IPS-15b (cell line): ENCODE data around the gene TCAP.
"Not testable (repeated sequence)": the region's sequence is repeated elsewhere in the genome, so short reads cannot be mapped to it uniquely, and the experiment has no call there.

Source experiments
- H3K27me3 ChIP-seq: one replicate; pipeline ENCODE4 v1.6.1; 2013; ENCODE audit warnings: low read length; ENCODE audit not compliant: control insufficient read depth, insufficient read depth
- H3K36me3 ChIP-seq: one replicate; pipeline ENCODE4 v1.6.1; 2013; ENCODE audit warnings: low read length; ENCODE audit not compliant: control insufficient read depth, insufficient read depth
- H3K4me1 ChIP-seq: one replicate; pipeline ENCODE4 v1.6.1; 2013; ENCODE audit warnings: mild to moderate bottlenecking, low read length; ENCODE audit not compliant: control insufficient read depth, insufficient read depth
- H3K4me3 ChIP-seq: one replicate; pipeline ENCODE4 v1.5.1; 2013; ENCODE audit warnings: low read depth, low read length
- H3K9ac ChIP-seq: one replicate; pipeline ENCODE4 v1.6.1; 2013; ENCODE audit warnings: low read depth, mild to moderate bottlenecking, low read length
- H3K9me3 ChIP-seq: one replicate; pipeline ENCODE4 v1.6.1; 2013; ENCODE audit warnings: mild to moderate bottlenecking, low read length; ENCODE audit not compliant: control insufficient read depth, insufficient read depth

TCAP gene

DNA sequence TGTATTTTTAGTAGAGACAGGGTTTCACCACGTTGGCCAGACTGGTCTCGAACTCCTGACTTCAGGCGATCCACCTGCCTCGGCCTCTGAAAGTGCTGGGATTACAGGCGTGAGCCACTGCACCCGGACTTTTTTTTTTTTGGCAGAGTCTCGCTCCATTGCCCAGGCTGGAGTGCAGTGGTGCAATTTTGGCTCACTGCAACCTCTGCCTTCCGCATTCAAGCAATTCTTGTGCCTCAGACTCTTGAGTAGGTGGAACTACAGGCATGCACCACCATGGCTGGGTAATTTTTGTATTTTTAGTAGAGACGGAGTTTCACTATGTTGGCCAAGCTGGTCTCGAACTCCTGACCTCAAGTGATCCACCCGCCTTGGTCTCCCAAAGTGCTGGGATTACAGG, 45.9 kb downstream of the TCAP start:
- H3K9ac ChIP-seq, H3K9me3 ChIP-seq, H3K27me3 ChIP-seq, H3K4me3 ChIP-seq, H3K4me1 ChIP-seq: not testable (repeated sequence)
- H3K36me3 ChIP-seq, result peaks cover 80% of the 10 kb centered on the region

DNA sequence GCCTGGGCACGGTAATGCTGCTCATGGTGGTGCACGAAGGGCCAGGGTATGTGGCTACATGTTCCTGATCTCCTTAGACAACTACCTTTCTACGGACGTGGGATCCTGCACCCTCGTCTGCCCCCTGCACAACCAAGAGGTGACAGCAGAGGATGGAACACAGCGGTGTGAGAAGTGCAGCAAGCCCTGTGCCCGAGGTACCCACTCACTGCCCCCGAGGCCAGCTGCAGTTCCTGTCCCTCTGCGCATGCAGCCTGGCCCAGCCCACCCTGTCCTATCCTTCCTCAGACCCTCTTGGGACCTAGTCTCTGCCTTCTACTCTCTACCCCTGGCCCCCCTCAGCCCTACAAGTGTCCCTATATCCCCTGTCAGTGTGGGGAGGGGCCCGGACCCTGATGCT, 46.7 kb downstream of the TCAP start:
- peaks cover 82% of the 10 kb centered on the region for H3K36me3 ChIP-seq
- H3K9me3 ChIP-seq, result no peaks in the 10 kb centered on the region

GRCh38 chr17:39714234-39714633, 49.1 kb downstream of the TCAP start:
- no peaks in the 10 kb centered on the region for H3K4me1 ChIP-seq
- H3K36me3 ChIP-seq, result peaks cover 81% of the 10 kb centered on the region

More for the DNA sequence above, 46.7 kb downstream of the TCAP start:
- Histone ChIP-seq H3K9ac (no peak overlapping the region), H3K27me3 (no peaks in the 10 kb centered on the region), H3K4me1 (no peaks in the 10 kb centered on the region), H3K4me3 (no peak overlapping the region)

GRCh38 chr17:39715375-39716072, 50.4 kb downstream of the TCAP start:
- no peak overlapping the region for H3K9ac ChIP-seq
- H3K4me3 ChIP-seq, result no peak overlapping the region
- peaks cover 79% of the 10 kb centered on the region for H3K36me3 ChIP-seq
- no peaks in the 10 kb centered on the region for H3K9me3 ChIP-seq
- H3K4me1 ChIP-seq, result no peaks in the 10 kb centered on the region
- H3K27me3 ChIP-seq, result no peaks in the 10 kb centered on the region

More at GRCh38 chr17:39714234-39714633, 49.1 kb downstream of the TCAP start:
- Histone ChIP-seq H3K4me3 (no peak overlapping the region), H3K27me3 (no peaks in the 10 kb centered on the region), H3K9me3 (no peaks in the 10 kb centered on the region), H3K9ac (no peak overlapping the region)
